ENCODE results near the gene TMEM63A.

GRCh38 chr1:225899044-225899925, 17.1 kb upstream of the TMEM63A start:
- TF ChIP-seq CTCF (conservative IDR thresholded peaks at IDR 0.05), result no peak
- no peak for TF ChIP-seq EZH2 (IDR thresholded peaks at IDR 0.05; ENCODE audit: low read depth)

All from PC-9 (cell line).